ENCODE results near the gene POTEB2.
"Not testable (repeated sequence)": the region's sequence is repeated elsewhere in the genome, so short reads cannot be mapped to it uniquely, and the experiment has no call there.

POTEB2 gene

GRCh38 chr15:20866214-20866613 is at the start of gene POTEB2:
POTEB2 (minus strand) TSS chr15:20866314; CDS start chr15:20866281, 33 bp downstream.
- DNase-seq (ENCODE audit: low read depth), result not testable (repeated sequence)

GRCh38 chr15:20879916-20880315 is 13.8 kb upstream of the POTEB2 start:
- DNase-seq (ENCODE audit: low read depth), result not testable (repeated sequence)

GRCh38 chr15:20878464-20878863 is 12.3 kb upstream of the POTEB2 start:
- DNase-seq (ENCODE audit: low read depth), result not testable (repeated sequence)

GRCh38 chr15:20877819-20878218 is 11.7 kb upstream of the POTEB2 start:
- DNase-seq (ENCODE audit: low read depth), result not testable (repeated sequence)
